ENCODE measurements around the gene AKT1. TPM values are rescaled to one million over a fixed set of nuclear protein-coding genes. Genes with fewer than 3 reads are reported as not detected.
A peak's percentile ranks its signal among the peaks of the same experiment; 100 is the strongest.

Gene AKT1
- total and polyA plus RNA-seq, 2 of the 4 experiments (the other 2 are of a cell fraction): 193 to 221 TPM

DNA sequence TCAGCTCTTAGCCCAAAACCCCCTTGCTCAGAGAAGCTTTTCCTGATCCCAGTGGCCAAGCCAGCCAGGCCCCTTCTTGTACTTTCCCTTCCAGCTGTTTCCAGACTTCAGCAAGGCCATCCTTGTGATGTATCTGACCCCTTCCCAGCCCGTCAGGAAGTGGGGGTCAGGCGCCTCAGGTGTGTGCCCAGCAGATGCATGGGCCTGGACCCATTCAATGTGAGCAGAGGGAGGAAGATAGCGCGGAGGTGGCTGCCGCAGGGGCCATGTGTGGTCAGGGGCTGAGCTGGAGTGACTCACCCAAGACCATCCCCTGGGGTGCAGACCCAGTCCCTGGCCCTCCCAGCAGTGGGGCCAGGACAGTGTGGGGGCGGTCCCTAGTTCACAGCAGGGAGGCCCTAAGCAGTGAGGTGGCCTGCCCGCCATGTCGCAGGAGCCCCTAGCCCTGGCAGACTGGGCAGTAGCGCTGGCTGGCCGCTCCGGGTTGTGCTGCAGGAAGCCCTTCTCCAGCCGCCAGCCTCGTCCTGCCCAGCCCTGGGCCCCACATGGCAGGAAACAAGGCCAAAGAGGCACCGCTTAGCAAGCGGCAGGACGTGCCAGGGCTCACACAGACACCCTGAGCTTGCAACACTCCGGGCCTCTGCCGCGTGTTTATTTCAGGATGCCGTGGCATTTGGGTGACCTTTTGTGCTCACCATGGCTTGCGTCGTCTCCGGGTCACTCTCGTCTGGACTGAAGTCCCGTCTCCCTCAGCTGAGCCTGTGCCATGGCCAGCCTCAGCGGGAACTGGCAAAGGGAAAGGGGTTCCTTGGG lies 59.5 kb downstream of the AKT1 start:
- ATAC-seq (ENCODE audit: low read depth) (peak; percentile 83), DNase-seq (peak; percentile 68)
- H2BK120ac ChIP-seq (ENCODE audit: low read depth, low read length): peak overlapping the region; percentile 30
- H3K9ac ChIP-seq (ENCODE audit: low read depth, low read length): peak overlapping the region; percentile 17; the same call in 1 of the 2 replicates
- H2AK5ac ChIP-seq (ENCODE audit: low read depth, low read length): peak overlapping the region; percentile 98
- no TSS peak for BruUV-seq (replicated peaks)
- dilution Hi-C loops (cut with HindIII; ENCODE audit: low sequenced_read_pairs, unreplicated experiment): no loop called here
- H4K91ac ChIP-seq (ENCODE audit: insufficient read depth, low read depth, low read length): peak overlapping the region; percentile 96
- peak overlapping the region; percentile 58 for H3K27ac ChIP-seq (ENCODE audit: insufficient read depth, low read length)
- no peak overlapping the region for H3K4me3 ChIP-seq (ENCODE audit: insufficient read depth, low read depth, low read length)
- ChIA-PET CTCF (no interaction called here), POLR2A (ENCODE audit: unreplicated experiment) (no interaction called here)
- peak overlapping the region; percentile 61 for H2BK5ac ChIP-seq (ENCODE audit: low read depth, low read length, poor library complexity, severe bottlenecking)
- peak overlapping the region; percentile 11 to 81; a peak in 3 of 4 replicates for H4K8ac ChIP-seq (ENCODE audit: low read depth in 2 of 2, low read length in 2 of 2)
- H2BK20ac ChIP-seq (ENCODE audit: low read depth, low read length): peak overlapping the region; percentile 69
- intact Hi-C loops (cut with micrococcal nuclease): no loop called here
- H3K9me3 ChIP-seq (ENCODE audit: control insufficient read depth, insufficient read depth, low read length): no peaks in the 10 kb centered on the region
- in situ Hi-C loops (cut with MboI; ENCODE audit: low sequenced_read_pairs): no loop called here
- 33% methylated on average over 22 of the region's 26 CpGs; no CpG with 5 or more reads in 1 of the 2 experiments for WGBS, 2 experiments (ENCODE audit: extremely low coverage in 2 of 2, insufficient read length in 1 of 2)
- peak overlapping the region; percentile 68 for H3K18ac ChIP-seq (ENCODE audit: low read depth, low read length)
- no peaks in the 10 kb centered on the region for H3K79me1 ChIP-seq (ENCODE audit: low read depth in 1 of 2, low read length in 2 of 2)
- H3K4me1 ChIP-seq (ENCODE audit: control insufficient read depth, insufficient read depth, low read length): peaks cover 15% of the 10 kb centered on the region
- H2AFZ ChIP-seq (replicated peaks; ENCODE audit: low read length, poor library complexity): peak overlapping the region; percentile 69
- peak overlapping the region; percentile 84 for H3K14ac ChIP-seq (replicated peaks; ENCODE audit: low read depth, low read length)
- H3K4ac ChIP-seq (ENCODE audit: low read depth, low read length): peak overlapping the region; percentile 23
- no peaks in the 10 kb centered on the region for H3K27me3 ChIP-seq (ENCODE audit: control insufficient read depth, insufficient read depth, low read length)
- H4K20me1 ChIP-seq (ENCODE audit: insufficient read depth, low read length): no peaks in the 10 kb centered on the region
- H4K5ac ChIP-seq (ENCODE audit: low read depth, low read length): peak overlapping the region; percentile 71
- no peak overlapping the region for H3K4me2 ChIP-seq (ENCODE audit: low read depth, low read length)
- H3K36me3 ChIP-seq (ENCODE audit: control insufficient read depth, insufficient read depth, low read length): peaks cover 5% of the 10 kb centered on the region
- H3K23ac ChIP-seq (ENCODE audit: low read depth, low read length): peak overlapping the region; percentile 43; the same call in 1 of the 2 replicates
- peak; percentile 42; the same call in 1 of the 2 replicates for TF ChIP-seq MAZ (IDR thresholded peaks at IDR 0.05; ENCODE audit: borderline replicate concordance, low read depth, low read length)
- TF ChIP-seq MXI1 (IDR thresholded peaks at IDR 0.05; ENCODE audit: borderline replicate concordance, low read depth, low read length): no peak; the same call in 1 of the 2 replicates
- TF ChIP-seq BHLHE40 (IDR thresholded peaks at IDR 0.05; ENCODE audit: low read depth, low read length): peak; percentile 18; the same call in 1 of the 2 replicates
- 0 out of 2 replicates have a peak, but pooled peaks have one; percentile 10 for TF ChIP-seq FOS (IDR thresholded peaks at IDR 0.05; ENCODE audit: low read depth, low read length)
- TF ChIP-seq POLR2A (IDR thresholded peaks at IDR 0.05; ENCODE audit: low read depth, low read length): no peak
- TF ChIP-seq, protein P1, sequence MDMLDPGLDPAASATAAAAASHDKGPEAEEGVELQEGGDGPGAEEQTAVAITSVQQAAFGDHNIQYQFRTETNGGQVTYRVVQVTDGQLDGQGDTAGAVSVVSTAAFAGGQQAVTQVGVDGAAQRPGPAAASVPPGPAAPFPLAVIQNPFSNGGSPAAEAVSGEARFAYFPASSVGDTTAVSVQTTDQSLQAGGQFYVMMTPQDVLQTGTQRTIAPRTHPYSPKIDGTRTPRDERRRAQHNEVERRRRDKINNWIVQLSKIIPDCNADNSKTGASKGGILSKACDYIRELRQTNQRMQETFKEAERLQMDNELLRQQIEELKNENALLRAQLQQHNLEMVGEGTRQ (IDR thresholded peaks at IDR 0.05; ENCODE audit: low read depth, low read length): peak; percentile 11; the same call in 1 of the 2 replicates
- peak; percentile 91 for TF ChIP-seq CEBPB (IDR thresholded peaks at IDR 0.05; ENCODE audit: low read depth, low read length)
- peak overlapping the region; percentile 36; the same call in 2 of the 3 replicates for H2BK15ac ChIP-seq (ENCODE audit: low read depth, low read length)
- H3K56ac ChIP-seq (ENCODE audit: extremely low read depth, insufficient read depth, low read length): no peak overlapping the region
- H3K9me1 ChIP-seq (ENCODE audit: insufficient read depth, low read length): peaks cover 5% of the 10 kb centered on the region; the same call in 1 of the 2 replicates
- H2AK9ac ChIP-seq (replicated peaks; ENCODE audit: low read depth, low read length, poor library complexity): peak overlapping the region; percentile 33
